Activated B cell treated with CpG ODN at 0.5 μM for 24 hours (primary cell): ENCODE measurements around the gene WDR81. TPM values are rescaled to one million over a fixed set of nuclear protein-coding genes. Genes with fewer than 3 reads are reported as not detected.

Source experiments
- ATAC-seq: fragments of 200-7000 bp; cut with Tn5 transposase; one replicate; pipeline ENCODE4 v1.10.0; 2021; ENCODE audit warnings: low read depth, mild to moderate bottlenecking, moderate library complexity
- CTCF ChIA-PET: fragments of 350-600 bp; sonication (Branson Sonifier 250); formaldehyde crosslinking; loops from one replicate; lab custom pipeline; 2021; ENCODE audit warnings: antibody characterized with exemption; lab: Charles Lee
- POLR2A ChIA-PET: fragments of 350-600 bp; sonication (Branson Sonifier 250); formaldehyde crosslinking; loops from one replicate; lab custom pipeline; 2021; ENCODE audit warnings: antibody characterized with exemption; lab: Charles Lee
- DNase-seq: peaks from one replicate; pipeline ENCODE4 v3.0.0; 2022
- H3K27ac Mint-ChIP-seq: one replicate; pipeline ENCODE4 v1.8.0; 2020; ENCODE audit warnings: mixed read lengths
- H3K27me3 Mint-ChIP-seq: one replicate; pipeline ENCODE4 v1.8.0; 2021; ENCODE audit warnings: mixed read lengths
- H3K36me3 Mint-ChIP-seq: one replicate; pipeline ENCODE4 v1.8.0; 2021; ENCODE audit warnings: low read depth, mixed read lengths
- H3K4me1 Mint-ChIP-seq: one replicate; pipeline ENCODE4 v1.8.0; 2021; ENCODE audit warnings: mixed read lengths
- H3K4me3 Mint-ChIP-seq: one replicate; pipeline ENCODE4 v1.8.0; 2020; ENCODE audit warnings: mild to moderate bottlenecking, mixed read lengths
- H3K9me3 Mint-ChIP-seq: one replicate; pipeline ENCODE4 v1.8.0; 2020; ENCODE audit warnings: mixed read lengths
- intact Hi-C: fragments of 100-400 bp; cut with micrococcal nuclease; formaldehyde crosslinking; loops from one replicate; pipeline ENCODE4 v1.15.1; 2024
- total RNA-seq: library from RNA; stranded (reverse); gene quantifications from 2 replicates; pipeline ENCODE4 v1.2.3, GENCODE V29; 2022
- TF ChIP-seq, protein P1 (sequence below): fragments of 200-600 bp; IDR thresholded peaks from one replicate; pipeline ENCODE4 v1.8.0; 2022; ENCODE audit warnings: antibody characterized with exemption, mild to moderate bottlenecking

The WDR81 gene
- total RNA-seq, 1 donor from 2014 or later: 48.4 TPM

GRCh38 chr17:1752425-1753262 is 28.1 kb downstream of the WDR81 start:
- ATAC-seq (peak; percentile 86), DNase-seq (no peak)
- H3K4me3 Mint-ChIP-seq: peak overlapping the region; percentile 38
- no peak overlapping the region for H3K27ac Mint-ChIP-seq
- no peaks in the 10 kb centered on the region for H3K27me3 Mint-ChIP-seq
- peaks cover 15% of the 10 kb centered on the region for H3K4me1 Mint-ChIP-seq
- H3K9me3 Mint-ChIP-seq: no peaks in the 10 kb centered on the region
- H3K36me3 Mint-ChIP-seq: no peaks in the 10 kb centered on the region
- TF ChIP-seq, protein P1, sequence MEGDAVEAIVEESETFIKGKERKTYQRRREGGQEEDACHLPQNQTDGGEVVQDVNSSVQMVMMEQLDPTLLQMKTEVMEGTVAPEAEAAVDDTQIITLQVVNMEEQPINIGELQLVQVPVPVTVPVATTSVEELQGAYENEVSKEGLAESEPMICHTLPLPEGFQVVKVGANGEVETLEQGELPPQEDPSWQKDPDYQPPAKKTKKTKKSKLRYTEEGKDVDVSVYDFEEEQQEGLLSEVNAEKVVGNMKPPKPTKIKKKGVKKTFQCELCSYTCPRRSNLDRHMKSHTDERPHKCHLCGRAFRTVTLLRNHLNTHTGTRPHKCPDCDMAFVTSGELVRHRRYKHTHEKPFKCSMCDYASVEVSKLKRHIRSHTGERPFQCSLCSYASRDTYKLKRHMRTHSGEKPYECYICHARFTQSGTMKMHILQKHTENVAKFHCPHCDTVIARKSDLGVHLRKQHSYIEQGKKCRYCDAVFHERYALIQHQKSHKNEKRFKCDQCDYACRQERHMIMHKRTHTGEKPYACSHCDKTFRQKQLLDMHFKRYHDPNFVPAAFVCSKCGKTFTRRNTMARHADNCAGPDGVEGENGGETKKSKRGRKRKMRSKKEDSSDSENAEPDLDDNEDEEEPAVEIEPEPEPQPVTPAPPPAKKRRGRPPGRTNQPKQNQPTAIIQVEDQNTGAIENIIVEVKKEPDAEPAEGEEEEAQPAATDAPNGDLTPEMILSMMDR: no peak
- CTCF ChIA-PET: interaction anchor here (0.6 to 4.2 kb wide), 7 partner anchors 12 to 33 kb away, joined by 3 to 44 read pairs (median 4); no protein-coding TSS in a partner anchor
- POLR2A ChIA-PET: interaction anchor here (0.5 to 3.3 kb wide), 12 partner anchors 10 to 546 kb away, joined by 4 to 26 read pairs (median 8); partner anchors contain the start of genes RPA1, SERPINF1, SMYD4 and WDR81
- intact Hi-C loops: loop anchor here (2.0 kb wide), 1 partner anchor 18 kb away; no protein-coding TSS in a partner anchor

- Mint-ChIP-seq H3K4me3 (no peak overlapping the region), H3K9me3 (no peaks in the 10 kb centered on the region), H3K36me3 (no peaks in the 10 kb centered on the region), H3K27ac (no peak overlapping the region), H3K4me1 (peaks cover 20% of the 10 kb centered on the region), H3K27me3 (no peaks in the 10 kb centered on the region)
- POLR2A ChIA-PET: interaction anchor here (0.6 to 3.3 kb wide), 6 partner anchors 16 to 152 kb away, joined by 3 to 26 read pairs (median 3); no protein-coding TSS in a partner anchor
- TF ChIP-seq, protein P1: no peak
- DNase-seq (no peak), ATAC-seq (no peak)
- intact Hi-C loops: loop anchor here (2.0 kb wide), 1 partner anchor 17 kb away; no protein-coding TSS in a partner anchor
- CTCF ChIA-PET: interaction anchor here (0.8 to 4.2 kb wide), 3 partner anchors 9 to 32 kb away, joined by 3 to 44 read pairs (median 3); no protein-coding TSS in a partner anchor
Measured at GRCh38 chr17:1753767-1754429, 29.4 kb downstream of the WDR81 start.

GRCh38 chr17:1754430-1755112 is 30.1 kb downstream of the WDR81 start:
- CTCF ChIA-PET: interaction anchor here (0.8 to 4.2 kb wide), 3 partner anchors 8 to 33 kb away, joined by 3 to 44 read pairs (median 3); no protein-coding TSS in a partner anchor
- no peak overlapping the region for H3K4me3 Mint-ChIP-seq
- peaks cover 21% of the 10 kb centered on the region for H3K4me1 Mint-ChIP-seq
- H3K27ac Mint-ChIP-seq: no peak overlapping the region
- intact Hi-C loops: no loop called here
- no peak for ATAC-seq
- no peaks in the 10 kb centered on the region for H3K36me3 Mint-ChIP-seq
- no peak for DNase-seq
- POLR2A ChIA-PET: interaction anchor here (0.6 to 3.3 kb wide), 7 partner anchors 16 to 153 kb away, joined by 3 to 26 read pairs (median 3); no protein-coding TSS in a partner anchor
- no peaks in the 10 kb centered on the region for H3K27me3 Mint-ChIP-seq
- no peaks in the 10 kb centered on the region for H3K9me3 Mint-ChIP-seq
- TF ChIP-seq, protein P1: no peak

- Mint-ChIP-seq H3K27me3 (no peaks in the 10 kb centered on the region), H3K4me3 (no peak overlapping the region), H3K36me3 (no peaks in the 10 kb centered on the region), H3K9me3 (no peaks in the 10 kb centered on the region), H3K27ac (no peak overlapping the region), H3K4me1 (peaks cover 21% of the 10 kb centered on the region)
- ChIA-PET CTCF (interaction anchor here (1.0 to 4.2 kb wide), 2 partner anchors 28 to 34 kb away, joined by 3 to 44 read pairs; no protein-coding TSS in a partner anchor), POLR2A (interaction anchor here (1.3 to 1.7 kb wide), 2 partner anchors 15 to 17 kb away, joined by 3 to 4 read pairs; no protein-coding TSS in a partner anchor)
- TF ChIP-seq, protein P1: no peak
- intact Hi-C loops: no loop called here
- DNase-seq (no peak), ATAC-seq (no peak)
Measured at GRCh38 chr17:1755252-1755826, 30.8 kb downstream of the WDR81 start.
